Stimulated activated CD4-positive, alpha-beta T cell treated with anti-CD3 and anti-CD28 coated beads, Interleukin-4, amount 100 ng/mL, for 4 hours (primary cell): Measurements from ENCODE around the gene SYT9.

ENCODE experiments used
- DNase-seq, 2 experiments: peaks; one replicate each; pipeline ENCODE4 v3.0.0-alpha.2; 2020

SYT9 gene

GRCh38 chr11:7251836-7252682 is at the start of gene SYT9:
TSS of gene SYT9 (plus strand) at chr11:7251904. CDS start at chr11:7252187, 283 bp downstream.
- DNase-seq, result peak in 1 of 2 experiments; percentile 19

GRCh38 chr11:7202412-7202811 is 49.3 kb upstream of the SYT9 start:
- no peak for DNase-seq

GRCh38 chr11:7204778-7205177 is 46.9 kb upstream of the SYT9 start:
- no peak for DNase-seq

- DNase-seq, result no peak
These were observed 43.3 kb upstream of the SYT9 start for GRCh38 chr11:7208391-7208790.

- DNase-seq, result no peak
These were observed 32.2 kb upstream of the SYT9 start for GRCh38 chr11:7219491-7219890.

GRCh38 chr11:7220636-7221035 is 31.1 kb upstream of the SYT9 start:
- no peak for DNase-seq

GRCh38 chr11:7222619-7223018 is 29.1 kb upstream of the SYT9 start:
- DNase-seq, result no peak

- no peak for DNase-seq
These were observed 11.8 kb upstream of the SYT9 start for GRCh38 chr11:7239877-7240276.

GRCh38 chr11:7245341-7245740 is 6.4 kb upstream of the SYT9 start:
- no peak for DNase-seq

GRCh38 chr11:7246179-7246578 is 5.5 kb upstream of the SYT9 start:
- DNase-seq, result no peak

GRCh38 chr11:7250166-7250565 is 1.5 kb upstream of the SYT9 start:
- no peak for DNase-seq

GRCh38 chr11:7251487-7251835 is 243 bp upstream of the SYT9 start:
- DNase-seq, result no peak

GRCh38 chr11:7252683-7253213 is 1.0 kb downstream of the SYT9 start:
- DNase-seq, result no peak

- DNase-seq, result no peak
These were observed 2.1 kb downstream of the SYT9 start for GRCh38 chr11:7253800-7254199.

- DNase-seq, result no peak
These were observed 3.1 kb downstream of the SYT9 start for GRCh38 chr11:7254731-7255291.

- DNase-seq, result no peak
These were observed 5.2 kb downstream of the SYT9 start for GRCh38 chr11:7256943-7257342.

- DNase-seq, result no peak
These were observed 6.0 kb downstream of the SYT9 start for GRCh38 chr11:7257724-7258123.

- DNase-seq, result no peak
These were observed 9.9 kb downstream of the SYT9 start for GRCh38 chr11:7261578-7261977.

- no peak for DNase-seq
These were observed 11.0 kb downstream of the SYT9 start for GRCh38 chr11:7262672-7263071.

GRCh38 chr11:7263842-7264241 is 12.1 kb downstream of the SYT9 start:
- no peak for DNase-seq

- DNase-seq, result no peak
These were observed 17.1 kb downstream of the SYT9 start for GRCh38 chr11:7268758-7269157.

GRCh38 chr11:7270233-7270865 is 18.6 kb downstream of the SYT9 start:
- no peak for DNase-seq

- DNase-seq, result no peak
These were observed 20.7 kb downstream of the SYT9 start for GRCh38 chr11:7272373-7272772.

GRCh38 chr11:7275133-7275532 is 23.4 kb downstream of the SYT9 start:
- no peak for DNase-seq
